Hepatocyte (in vitro differentiated cells): ENCODE measurements around the gene CCL17.
"Not testable (repeated sequence)": the region's sequence is repeated elsewhere in the genome, so short reads cannot be mapped to it uniquely, and the experiment has no call there.

Experiments
- EZH2 ChIP-seq: fragments of 200-600 bp; sonication (generic); IDR thresholded peaks from 2 replicates; pipeline ENCODE4 v1.6.1; 2016; ENCODE audit warnings: antibody characterized with exemption, mild to moderate bottlenecking, borderline replicate concordance
- EZH2phosphoT487 ChIP-seq: fragments of 200-600 bp; sonication (generic); IDR thresholded peaks from one replicate; pipeline ENCODE4 v1.6.1; 2018; ENCODE audit warnings: antibody characterized with exemption, mild to moderate bottlenecking, low read depth, moderate library complexity; ENCODE audit not compliant: unreplicated experiment, severe bottlenecking
- TF ChIP-seq, protein P1 (sequence below): fragments of 200-600 bp; sonication (generic); IDR thresholded peaks from 2 replicates; pipeline ENCODE4 v1.5.1; 2016; ENCODE audit warnings: antibody characterized with exemption, mild to moderate bottlenecking; ENCODE audit not compliant: poor library complexity

- TF ChIP-seq EZH2, EZH2phosphoT487: not testable (repeated sequence)
- TF ChIP-seq, protein P1, sequence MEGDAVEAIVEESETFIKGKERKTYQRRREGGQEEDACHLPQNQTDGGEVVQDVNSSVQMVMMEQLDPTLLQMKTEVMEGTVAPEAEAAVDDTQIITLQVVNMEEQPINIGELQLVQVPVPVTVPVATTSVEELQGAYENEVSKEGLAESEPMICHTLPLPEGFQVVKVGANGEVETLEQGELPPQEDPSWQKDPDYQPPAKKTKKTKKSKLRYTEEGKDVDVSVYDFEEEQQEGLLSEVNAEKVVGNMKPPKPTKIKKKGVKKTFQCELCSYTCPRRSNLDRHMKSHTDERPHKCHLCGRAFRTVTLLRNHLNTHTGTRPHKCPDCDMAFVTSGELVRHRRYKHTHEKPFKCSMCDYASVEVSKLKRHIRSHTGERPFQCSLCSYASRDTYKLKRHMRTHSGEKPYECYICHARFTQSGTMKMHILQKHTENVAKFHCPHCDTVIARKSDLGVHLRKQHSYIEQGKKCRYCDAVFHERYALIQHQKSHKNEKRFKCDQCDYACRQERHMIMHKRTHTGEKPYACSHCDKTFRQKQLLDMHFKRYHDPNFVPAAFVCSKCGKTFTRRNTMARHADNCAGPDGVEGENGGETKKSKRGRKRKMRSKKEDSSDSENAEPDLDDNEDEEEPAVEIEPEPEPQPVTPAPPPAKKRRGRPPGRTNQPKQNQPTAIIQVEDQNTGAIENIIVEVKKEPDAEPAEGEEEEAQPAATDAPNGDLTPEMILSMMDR, result not testable (repeated sequence)
Measured at GRCh38 chr16:57439947-57440346, 35.4 kb downstream of the CCL17 start.
